ENCODE measurements around the gene CTNNBL1.

The CTNNBL1 gene

DNA sequence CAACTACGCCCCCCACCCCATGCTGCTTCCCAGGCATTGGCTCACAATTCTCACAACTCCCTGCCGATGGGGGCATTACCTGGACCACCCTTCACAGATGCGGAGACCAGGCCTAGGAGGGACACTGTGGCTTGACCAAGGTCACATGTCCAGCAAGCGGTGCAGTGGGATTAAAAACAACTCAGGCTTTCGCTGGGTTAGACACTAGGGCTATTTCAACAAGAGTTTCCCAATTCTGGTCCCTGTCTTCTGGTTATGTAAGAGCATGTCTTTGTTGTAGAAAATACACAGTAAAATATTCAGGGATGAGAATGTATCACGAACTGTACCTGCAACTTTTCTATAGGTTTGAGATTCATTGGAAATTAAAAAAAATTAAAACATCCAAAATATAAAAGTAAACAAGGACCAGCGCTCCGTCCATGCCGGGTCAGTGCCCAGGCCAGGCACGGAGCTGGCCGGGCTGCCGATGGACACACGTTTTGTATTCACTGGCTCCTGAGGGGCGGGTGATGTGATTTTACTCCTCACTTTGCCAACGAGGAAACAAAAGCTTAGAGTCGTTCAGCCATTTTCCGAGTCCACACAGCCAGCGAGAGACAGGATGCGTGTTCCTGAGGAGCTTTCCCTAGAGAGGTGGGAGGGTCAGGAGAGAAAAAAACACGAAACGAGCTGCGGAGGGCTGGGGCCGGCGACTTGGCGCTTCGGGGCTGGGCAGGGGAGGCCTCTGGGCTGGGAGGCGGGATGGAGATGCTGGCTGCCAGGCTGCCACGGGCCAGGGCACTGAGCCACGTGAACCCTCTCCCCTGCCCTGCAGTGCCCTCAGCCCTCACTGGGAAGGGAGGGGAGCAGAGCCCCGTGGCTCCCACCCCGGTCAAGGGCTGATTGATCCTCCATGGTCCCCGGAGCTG lies 192.0 kb downstream of the CTNNBL1 start:
- TF ChIP-seq, protein P1, sequence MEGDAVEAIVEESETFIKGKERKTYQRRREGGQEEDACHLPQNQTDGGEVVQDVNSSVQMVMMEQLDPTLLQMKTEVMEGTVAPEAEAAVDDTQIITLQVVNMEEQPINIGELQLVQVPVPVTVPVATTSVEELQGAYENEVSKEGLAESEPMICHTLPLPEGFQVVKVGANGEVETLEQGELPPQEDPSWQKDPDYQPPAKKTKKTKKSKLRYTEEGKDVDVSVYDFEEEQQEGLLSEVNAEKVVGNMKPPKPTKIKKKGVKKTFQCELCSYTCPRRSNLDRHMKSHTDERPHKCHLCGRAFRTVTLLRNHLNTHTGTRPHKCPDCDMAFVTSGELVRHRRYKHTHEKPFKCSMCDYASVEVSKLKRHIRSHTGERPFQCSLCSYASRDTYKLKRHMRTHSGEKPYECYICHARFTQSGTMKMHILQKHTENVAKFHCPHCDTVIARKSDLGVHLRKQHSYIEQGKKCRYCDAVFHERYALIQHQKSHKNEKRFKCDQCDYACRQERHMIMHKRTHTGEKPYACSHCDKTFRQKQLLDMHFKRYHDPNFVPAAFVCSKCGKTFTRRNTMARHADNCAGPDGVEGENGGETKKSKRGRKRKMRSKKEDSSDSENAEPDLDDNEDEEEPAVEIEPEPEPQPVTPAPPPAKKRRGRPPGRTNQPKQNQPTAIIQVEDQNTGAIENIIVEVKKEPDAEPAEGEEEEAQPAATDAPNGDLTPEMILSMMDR (IDR thresholded peaks at IDR 0.05; ENCODE audit: borderline replicate concordance, control extremely low read depth, extremely low read depth, insufficient read depth, missing control alignments): no peak
- in situ Hi-C loops (cut with MboI; ENCODE audit: low sequenced_read_pairs, unreplicated experiment): loop anchor here (10.0 kb wide), 1 partner anchor 311 kb away; no protein-coding TSS in a partner anchor
- no peak for DNase-seq (ENCODE audit: low spot score)

DNA sequence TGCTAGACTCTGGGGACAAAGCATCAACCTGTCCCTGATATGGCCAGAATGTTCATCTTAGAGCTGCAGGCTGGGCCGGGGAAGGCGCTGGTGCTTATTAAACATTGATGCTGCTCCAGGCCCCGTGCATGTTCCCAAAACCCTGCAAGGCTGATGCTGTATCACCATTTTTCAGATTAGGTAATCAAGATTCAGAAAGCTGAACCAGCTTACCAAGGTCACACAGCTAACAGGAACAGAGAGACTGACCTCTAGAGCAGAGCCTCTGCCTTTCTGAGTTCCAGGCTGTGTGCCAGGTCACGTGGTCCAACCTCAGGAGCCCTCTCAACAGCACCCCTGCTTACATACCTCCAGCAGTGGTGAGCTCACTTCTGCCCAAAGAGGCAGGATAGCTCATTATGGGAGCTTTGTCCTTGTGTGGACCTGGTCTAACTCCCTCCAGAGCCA lies 193.0 kb downstream of the CTNNBL1 start:
- TF ChIP-seq, protein P1 (IDR thresholded peaks at IDR 0.05; ENCODE audit: borderline replicate concordance, control extremely low read depth, extremely low read depth, insufficient read depth, missing control alignments): no peak
- in situ Hi-C loops (cut with MboI; ENCODE audit: low sequenced_read_pairs, unreplicated experiment): loop anchor here (10.0 kb wide), 1 partner anchor 312 kb away; no protein-coding TSS in a partner anchor
- DNase-seq (ENCODE audit: low spot score): no peak

DNA sequence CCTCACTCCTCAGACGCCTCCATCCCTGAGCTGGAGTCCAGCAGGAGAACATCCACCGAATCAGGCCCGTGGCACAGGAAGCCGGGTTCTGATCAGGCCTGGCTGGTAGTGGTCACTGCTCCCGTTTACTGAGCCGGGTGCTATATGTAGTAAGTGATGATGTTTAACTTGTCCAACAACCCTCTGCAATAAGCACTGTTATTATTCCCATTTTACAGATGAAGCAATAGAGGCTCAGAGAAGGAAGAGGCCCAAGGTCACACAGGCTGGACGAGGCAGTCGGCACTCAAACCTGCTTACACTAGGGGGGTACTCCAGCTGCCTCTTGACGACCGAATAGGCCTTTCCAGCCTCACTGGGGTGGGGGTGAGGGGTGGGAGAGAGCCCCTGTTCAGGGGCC lies 194.8 kb downstream of the CTNNBL1 start:
- DNase-seq (ENCODE audit: low spot score): no peak
- TF ChIP-seq, protein P1 (IDR thresholded peaks at IDR 0.05; ENCODE audit: borderline replicate concordance, control extremely low read depth, extremely low read depth, insufficient read depth, missing control alignments): no peak
- in situ Hi-C loops (cut with MboI; ENCODE audit: low sequenced_read_pairs, unreplicated experiment): loop anchor here (10.0 kb wide), 1 partner anchor 314 kb away; no protein-coding TSS in a partner anchor

DNA sequence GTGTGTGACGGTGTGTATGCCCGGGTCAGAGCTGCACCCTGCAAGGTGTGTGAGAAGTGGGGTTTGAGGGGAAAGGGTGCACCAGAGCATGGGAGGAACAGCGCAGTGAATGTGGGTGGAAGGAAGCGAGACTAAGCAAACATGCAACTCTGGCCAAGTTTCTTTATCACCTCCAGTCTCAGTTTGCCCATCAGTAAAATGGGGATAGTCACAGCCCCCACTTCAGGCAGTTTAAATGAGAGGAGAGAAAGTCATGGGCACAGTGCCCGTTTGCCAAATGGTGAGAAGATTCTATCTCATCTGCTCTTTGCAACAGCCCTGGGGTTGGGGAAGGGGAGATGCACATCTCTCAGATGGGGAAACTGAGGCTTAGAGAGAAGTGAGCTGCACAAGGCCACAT lies 196.3 kb downstream of the CTNNBL1 start:
- in situ Hi-C loops (cut with MboI; ENCODE audit: low sequenced_read_pairs, unreplicated experiment): no loop called here
- TF ChIP-seq, protein P1 (IDR thresholded peaks at IDR 0.05; ENCODE audit: borderline replicate concordance, control extremely low read depth, extremely low read depth, insufficient read depth, missing control alignments): no peak
- no peak for DNase-seq (ENCODE audit: low spot score)

DNA sequence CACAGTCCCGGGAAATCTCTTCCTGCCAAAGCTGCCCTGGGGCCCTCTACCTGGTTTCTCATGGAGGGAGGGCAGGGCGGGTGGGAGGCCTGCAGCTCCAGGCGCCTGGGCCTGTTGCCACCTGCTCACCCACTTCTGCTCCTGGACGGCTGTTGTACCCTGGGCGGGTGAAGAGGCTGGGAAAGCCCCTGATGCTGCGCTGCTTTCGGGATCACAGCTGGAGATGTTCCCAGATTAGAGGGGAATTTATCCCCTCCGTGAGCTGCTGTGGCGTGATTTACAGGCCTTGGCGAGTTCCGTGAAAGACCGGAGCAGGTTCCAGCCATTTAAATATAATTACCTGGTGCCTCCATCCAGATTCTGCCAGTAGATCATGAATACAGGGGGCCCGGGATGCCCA lies 196.8 kb downstream of the CTNNBL1 start:
- in situ Hi-C loops (cut with MboI; ENCODE audit: low sequenced_read_pairs, unreplicated experiment): no loop called here
- TF ChIP-seq, protein P1 (IDR thresholded peaks at IDR 0.05; ENCODE audit: borderline replicate concordance, control extremely low read depth, extremely low read depth, insufficient read depth, missing control alignments): no peak
- DNase-seq (ENCODE audit: low spot score): no peak

DNA sequence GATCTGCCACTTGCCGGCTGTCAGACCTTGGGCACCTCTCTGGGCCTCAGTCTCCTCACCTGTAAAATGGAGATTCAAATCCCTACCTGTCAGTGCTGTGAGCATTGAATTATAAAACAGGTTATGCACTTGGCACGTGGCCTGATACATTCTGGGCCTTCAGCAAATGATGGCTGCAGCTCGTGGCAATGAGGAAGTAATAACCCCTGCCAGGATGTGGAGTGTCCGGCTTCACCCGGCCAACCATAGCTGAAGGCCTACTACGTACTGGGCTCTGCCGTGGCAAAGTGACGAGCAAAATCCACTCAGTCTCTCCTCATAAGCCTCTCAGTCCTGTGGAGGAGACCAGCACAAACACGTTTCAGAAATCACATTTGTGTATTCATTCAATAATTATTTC lies 198.2 kb downstream of the CTNNBL1 start:
- TF ChIP-seq, protein P1 (IDR thresholded peaks at IDR 0.05; ENCODE audit: borderline replicate concordance, control extremely low read depth, extremely low read depth, insufficient read depth, missing control alignments): no peak
- no peak for DNase-seq (ENCODE audit: low spot score)
- in situ Hi-C loops (cut with MboI; ENCODE audit: low sequenced_read_pairs, unreplicated experiment): no loop called here

Data from GM13976 (cell line).